ENCODE measurements around the gene PTGER2. TPM values are rescaled to one million over a fixed set of nuclear protein-coding genes. Genes with fewer than 3 reads are reported as not detected.

Gene PTGER2
- total and polyA plus RNA-seq, 2 of the 8 experiments (the other 6 are each of a cell fraction or from before 2014, with no cell fraction given) = 1.2 TPM

- TF ChIP-seq CEBPB (IDR thresholded peaks at IDR 0.05; ENCODE audit: low read depth, low read length) = no peak
- no peak for TF ChIP-seq EZH2 (IDR thresholded peaks at IDR 0.05; ENCODE audit: low read depth, low read length, severe bottlenecking)
- no peak for TF ChIP-seq ATF3 (IDR thresholded peaks at IDR 0.05; ENCODE audit: insufficient read depth, low read depth, low read length)
- TF ChIP-seq RNF2 (IDR thresholded peaks at IDR 0.05; ENCODE audit: borderline replicate concordance, low read depth, low read length, missing control alignments, poor library complexity, severe bottlenecking) = no peak
- no peak for TF ChIP-seq RXRA (IDR thresholded peaks at IDR 0.05; ENCODE audit: insufficient read depth, low read depth, low read length)
- no peak for TF ChIP-seq TEAD4 (IDR thresholded peaks at IDR 0.05; ENCODE audit: low read depth, low read length)
Measured at GRCh38 chr14:52267501-52268278, 46.4 kb upstream of the PTGER2 start, which contains the start of gene PTGDR (continued).
